Measurements from ENCODE around the gene FZD1.

FZD1 gene

GRCh38 chr7:91320366-91321078, 56.3 kb downstream of the FZD1 start:
- Histone ChIP-seq H3K9me3 (ENCODE audit: insufficient read depth, low read length, severe bottlenecking) (no peaks in the 10 kb centered on the region), H3K36me3 (ENCODE audit: insufficient read depth, low read length) (no peaks in the 10 kb centered on the region), H3K27ac (ENCODE audit: low read length) (no peak overlapping the region), H3K4me3 (ENCODE audit: low read depth in 1 of 2, low read length in 2 of 2) (no peak overlapping the region), H3K27me3 (ENCODE audit: insufficient read depth, low read length, poor library complexity) (no peaks in the 10 kb centered on the region), H3K79me2 (ENCODE audit: insufficient read depth, low read length) (no peaks in the 10 kb centered on the region), H3K4me2 (ENCODE audit: insufficient read depth, low read length) (no peak overlapping the region), H3K4me1 (ENCODE audit: insufficient read depth, low read length) (no peaks in the 10 kb centered on the region), H3K9ac (ENCODE audit: low read depth, low read length) (no peak overlapping the region), H2AFZ (ENCODE audit: low read depth, low read length) (no peak overlapping the region), H4K20me1 (ENCODE audit: insufficient read depth, low read length) (no peaks in the 10 kb centered on the region)
- ATAC-seq (ENCODE audit: insufficient read depth, low read depth), result no peak
- TF ChIP-seq CTCF (IDR thresholded peaks at IDR 0.05; ENCODE audit: borderline replicate concordance, extremely low read depth, low read length, poor library complexity, severe bottlenecking), result no peak
- TF ChIP-seq EZH2 (IDR thresholded peaks at IDR 0.05; ENCODE audit: borderline replicate concordance, low read depth, low read length, severe bottlenecking), result no peak
- no peak for DNase-seq
